ENCODE results near the gene ARID1B.

ARID1B gene

DNA sequence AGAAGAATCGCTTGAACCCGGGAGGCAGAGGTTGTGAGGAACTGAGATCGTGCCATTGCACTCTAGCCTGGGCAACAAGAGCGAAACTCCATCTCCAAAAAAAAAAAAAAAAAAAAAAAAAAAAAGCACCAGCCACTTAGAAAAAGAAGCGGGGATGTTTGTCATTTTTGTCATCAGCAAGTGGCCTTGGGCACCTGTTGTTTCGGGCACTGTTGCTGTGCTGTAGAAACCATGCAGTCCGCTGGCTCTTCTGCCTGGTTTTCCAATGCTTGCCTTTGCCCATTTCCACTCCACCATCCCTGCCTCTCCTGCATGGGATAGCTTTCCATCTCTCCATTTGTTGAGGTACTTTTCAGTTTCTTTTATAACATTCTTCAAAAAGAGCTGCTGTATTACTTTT is 129.3 kb downstream of the ARID1B start:
- no peak for DNase-seq (ENCODE audit: low spot score)

DNA sequence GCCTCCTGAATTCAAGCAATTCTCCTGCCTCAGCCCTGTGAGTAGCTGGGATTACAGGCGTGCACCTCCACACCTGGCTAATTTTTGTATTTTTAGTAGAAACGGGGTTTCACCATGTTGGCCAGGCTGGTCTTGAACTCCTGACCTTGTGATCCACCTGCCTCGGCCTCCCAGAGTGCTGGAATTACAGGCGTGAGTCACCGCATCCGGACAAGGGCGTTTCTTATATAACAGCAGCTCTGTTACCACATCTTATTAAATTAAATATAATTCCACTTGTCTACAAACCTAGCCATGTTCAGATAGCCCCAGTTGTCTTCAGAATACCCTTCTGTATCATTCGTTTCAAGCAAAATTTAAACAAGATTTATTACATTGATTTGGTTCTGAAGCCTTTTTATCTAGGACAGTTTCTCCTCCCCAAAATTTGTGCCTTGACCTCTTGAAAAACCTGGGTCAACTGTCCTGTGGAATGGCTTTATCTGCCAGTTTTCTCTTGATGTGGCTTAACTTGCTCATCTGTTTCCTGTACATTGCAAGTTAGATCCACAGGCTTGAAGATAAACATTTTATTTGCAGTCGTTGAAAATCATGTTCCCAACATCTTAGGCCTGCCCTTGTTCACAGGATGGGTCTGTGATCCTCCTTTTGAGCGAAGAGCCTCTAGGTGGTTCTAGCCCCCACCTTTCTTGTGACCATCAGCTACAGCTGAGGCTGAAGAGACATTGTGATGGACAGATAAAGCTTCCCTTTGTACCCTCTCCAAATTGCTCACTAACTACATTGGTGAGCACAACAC is 132.2 kb downstream of the ARID1B start:
- DNase-seq (ENCODE audit: low spot score): no peak

DNA sequence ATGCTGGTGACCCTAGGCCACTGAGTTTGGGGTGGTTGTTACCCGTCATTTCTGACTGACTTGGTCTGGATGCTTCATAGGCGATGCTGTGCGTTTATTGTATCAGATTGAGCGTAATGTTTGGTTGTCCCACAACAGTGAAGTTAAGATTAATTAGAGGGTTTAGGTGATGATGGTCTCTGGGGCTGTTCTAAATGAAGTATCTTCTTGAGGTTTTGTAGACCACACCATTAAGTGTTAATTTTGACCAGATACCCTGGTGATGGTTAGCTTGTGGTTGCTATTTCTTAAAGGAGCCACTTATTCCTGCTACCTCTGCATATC is 132.8 kb downstream of the ARID1B start:
- no peak for DNase-seq (ENCODE audit: low spot score)

DNA sequence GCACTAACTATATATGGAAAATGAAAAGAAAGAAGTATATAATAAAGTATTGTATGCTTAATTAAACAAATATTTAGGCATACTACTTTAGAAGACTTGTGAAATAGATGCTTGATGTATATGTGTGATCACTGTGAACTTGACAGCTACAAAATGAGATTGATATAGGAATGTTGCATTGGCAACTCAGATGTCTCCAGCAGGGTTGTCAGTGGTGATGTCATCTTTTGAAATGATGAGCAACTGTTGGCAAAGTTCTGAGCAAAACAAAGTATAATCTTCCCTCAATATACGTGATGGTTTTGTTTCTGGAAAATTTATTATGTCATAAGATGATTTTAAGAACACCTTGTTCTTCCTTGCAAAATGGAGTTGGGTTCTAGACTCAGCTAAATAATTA is 133.8 kb downstream of the ARID1B start:
- no peak for DNase-seq (ENCODE audit: low spot score)

GRCh38 chr6:156911581-156911980 is 134.4 kb downstream of the ARID1B start:
- no peak for DNase-seq (ENCODE audit: low spot score)

DNA sequence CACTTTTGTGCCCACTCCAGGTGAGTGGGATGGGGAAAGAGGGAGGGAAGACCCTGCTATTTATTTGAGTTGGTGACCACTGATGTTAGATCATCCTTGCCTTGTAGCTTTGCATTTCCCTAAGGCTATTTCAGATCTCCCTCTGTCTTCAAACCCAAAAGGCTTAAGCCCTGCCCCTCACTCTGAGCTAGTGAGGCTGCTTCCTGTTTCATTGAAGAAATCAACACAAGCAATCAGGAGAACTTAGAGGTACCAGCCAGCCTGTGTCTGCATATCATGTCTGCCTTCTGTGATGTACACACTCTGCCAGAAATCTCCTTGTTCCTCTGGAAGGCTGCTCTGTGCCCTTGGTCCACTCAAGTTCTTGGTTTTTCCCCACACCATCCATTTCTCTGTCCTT is 135.3 kb downstream of the ARID1B start:
- DNase-seq (ENCODE audit: low spot score): no peak

DNA sequence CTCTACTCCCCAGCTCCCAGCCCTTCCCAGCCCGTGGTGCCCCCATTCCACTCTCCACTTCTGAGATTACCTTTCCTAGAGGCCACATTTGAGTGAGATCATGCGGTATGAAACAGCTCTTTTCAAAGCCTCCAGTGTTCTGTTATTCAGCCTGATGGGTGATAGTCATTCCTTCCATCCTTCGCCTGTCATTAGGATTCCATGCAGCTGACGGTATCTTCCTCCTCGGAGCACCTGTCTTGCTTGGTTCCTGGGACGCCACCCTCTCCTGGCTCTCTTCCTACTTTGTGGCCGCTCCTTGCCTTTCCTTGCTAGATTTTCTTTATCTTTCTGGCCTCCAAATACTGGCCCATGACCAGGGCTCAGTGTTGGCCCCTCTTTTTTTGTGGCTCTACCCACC is 137.0 kb downstream of the ARID1B start:
- no peak for DNase-seq (ENCODE audit: low spot score)

- DNase-seq (ENCODE audit: low spot score): no peak
Measured at GRCh38 chr6:156916130-156916801, 139.1 kb downstream of the ARID1B start.

DNA sequence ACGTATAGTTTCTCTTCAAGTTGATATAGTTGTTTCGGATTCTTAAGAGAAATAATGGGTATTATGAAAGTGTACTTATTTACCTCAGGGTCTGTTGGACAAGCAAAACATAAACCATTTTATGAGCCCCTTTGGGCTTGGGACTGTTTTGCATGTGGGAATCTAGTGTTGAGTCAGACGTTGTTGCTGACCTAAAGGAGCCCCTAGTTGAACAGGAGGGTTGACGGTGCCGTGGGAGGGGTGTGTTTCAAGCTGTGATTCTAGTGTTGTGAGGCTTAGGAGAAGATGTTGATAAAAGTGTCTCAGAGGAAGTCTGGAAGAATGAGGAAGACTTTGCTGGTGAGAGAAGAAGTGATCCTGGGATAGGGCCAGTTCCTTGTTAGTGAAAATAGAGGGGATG is 140.0 kb downstream of the ARID1B start:
- no peak for DNase-seq (ENCODE audit: low spot score)

DNA sequence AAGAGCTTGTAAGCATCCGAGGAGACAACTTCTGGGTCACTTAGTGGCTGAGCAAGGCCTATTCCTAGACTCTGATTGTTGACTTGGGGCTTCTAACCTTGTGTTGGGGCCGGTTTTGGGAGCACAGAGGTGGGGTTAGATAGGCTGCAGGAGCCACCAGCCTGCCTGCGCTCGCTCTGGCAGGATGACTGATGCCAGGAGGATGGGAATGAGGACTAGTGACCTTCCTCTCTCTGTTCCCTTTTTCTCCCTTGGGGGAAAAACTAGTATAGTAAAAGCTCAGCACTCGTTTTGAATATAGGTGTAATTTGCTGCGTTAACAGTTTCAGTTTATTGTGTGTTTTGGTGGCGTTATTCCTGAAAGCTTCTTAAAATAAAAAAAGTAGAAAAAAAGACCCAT is 141.5 kb downstream of the ARID1B start:
- no peak for DNase-seq (ENCODE audit: low spot score)

DNA sequence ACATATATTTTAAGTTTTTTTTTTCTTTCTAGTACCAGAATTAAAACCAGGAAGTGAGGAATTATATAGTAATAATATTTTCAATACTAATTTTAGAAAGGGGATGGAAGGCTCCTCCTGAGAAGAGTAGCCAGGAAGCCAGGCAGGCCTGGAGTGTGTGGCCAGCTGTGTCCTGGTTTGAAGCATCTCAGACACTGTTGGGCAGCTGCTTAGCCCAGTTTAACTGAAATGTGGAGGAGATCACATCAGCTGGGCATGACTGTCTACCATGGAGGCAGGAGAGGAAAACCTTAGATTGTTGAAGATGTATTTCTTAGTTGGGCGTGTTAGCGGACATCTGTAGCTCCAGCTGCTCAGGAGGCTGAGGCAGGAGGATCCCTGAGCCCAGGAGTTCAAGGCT is 142.2 kb downstream of the ARID1B start:
- peak; percentile 11 for DNase-seq (ENCODE audit: low spot score)

- no peak for DNase-seq (ENCODE audit: low spot score)
Measured at GRCh38 chr6:156919814-156920369, 142.7 kb downstream of the ARID1B start.

GRCh38 chr6:156924246-156924645 is 147.1 kb downstream of the ARID1B start:
- DNase-seq (ENCODE audit: low spot score): no peak

DNA sequence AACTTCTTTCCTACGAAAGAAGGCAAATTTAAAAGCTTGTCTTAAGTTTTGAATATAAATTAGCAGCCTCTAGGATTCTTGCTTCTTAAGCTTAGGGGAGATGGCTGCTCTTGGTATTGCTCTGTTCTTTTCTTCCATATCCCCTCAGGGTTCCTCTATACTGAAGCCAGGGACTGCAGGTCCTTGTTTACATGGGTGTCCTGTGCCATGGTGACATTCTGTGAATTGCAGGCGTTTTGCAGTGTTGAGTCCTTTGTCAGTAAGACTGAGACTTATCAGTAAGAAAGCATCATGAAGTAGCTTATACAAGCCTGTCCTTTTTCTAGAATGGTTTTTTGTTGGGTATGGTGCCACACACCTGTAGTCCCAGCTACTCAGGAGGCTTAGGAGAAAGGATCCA is 147.8 kb downstream of the ARID1B start:
- DNase-seq (ENCODE audit: low spot score): no peak

DNA sequence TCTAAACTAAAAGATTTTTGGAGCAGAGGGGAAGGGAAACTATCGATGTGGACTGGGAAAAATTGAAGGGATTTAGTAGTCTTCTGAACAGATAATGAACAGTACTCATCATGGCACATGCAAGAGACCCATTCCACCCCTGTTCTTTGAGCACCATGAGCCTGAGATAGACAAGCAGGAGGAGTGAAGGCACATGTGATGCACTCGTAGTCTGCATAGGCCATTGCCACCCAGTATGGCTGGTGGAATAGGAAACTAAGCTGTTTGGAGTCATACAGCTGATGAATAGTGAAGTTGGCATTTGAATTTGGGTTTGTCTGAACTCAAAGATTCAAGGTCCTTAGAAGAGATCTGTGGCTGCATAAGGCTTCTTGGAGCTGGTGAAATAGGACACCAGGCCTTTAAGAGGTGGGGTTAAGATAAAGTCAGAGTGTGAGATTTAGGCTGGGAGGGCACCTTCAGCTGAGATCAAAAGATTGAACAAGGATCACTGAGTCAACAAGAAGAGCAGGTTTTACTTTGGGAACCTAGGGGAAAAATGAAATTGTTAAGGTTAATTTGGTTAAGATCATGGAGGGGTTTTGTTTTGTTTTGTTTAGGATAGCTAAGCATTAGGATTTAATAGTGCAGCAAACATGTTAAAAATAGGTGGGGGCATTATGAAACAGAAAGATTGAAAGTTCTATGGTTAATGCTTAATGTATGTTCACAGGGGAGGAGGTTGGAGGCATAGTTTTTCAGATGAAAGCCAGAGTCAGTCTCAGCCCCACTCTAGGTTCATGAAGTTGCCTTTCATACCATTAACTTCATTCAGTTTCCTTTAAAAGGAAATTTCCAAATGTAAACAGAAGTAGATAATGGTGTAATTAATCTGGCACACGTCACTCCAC is 148.8 kb downstream of the ARID1B start:
- DNase-seq (ENCODE audit: low spot score): no peak

DNA sequence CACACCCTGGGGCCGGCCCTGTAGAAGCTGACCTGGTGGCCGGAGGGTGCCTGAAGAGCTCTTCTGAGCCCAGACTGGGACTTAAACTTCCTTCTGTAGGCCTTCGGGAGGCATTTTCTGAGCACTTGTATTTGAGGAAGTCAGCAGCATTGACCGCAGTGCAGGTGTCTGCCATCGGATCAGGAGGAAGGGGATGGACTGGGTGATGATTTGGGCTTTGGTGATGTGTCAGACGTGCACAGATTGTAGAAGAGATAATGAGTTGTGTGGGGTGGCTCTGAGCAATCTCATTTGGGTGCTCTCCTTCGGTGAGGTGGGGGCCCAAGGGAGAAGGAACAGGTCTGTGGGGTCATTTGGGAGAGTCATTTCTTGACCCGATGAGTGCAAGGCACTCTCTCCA is 150.9 kb downstream of the ARID1B start:
- no peak for DNase-seq (ENCODE audit: low spot score)

DNA sequence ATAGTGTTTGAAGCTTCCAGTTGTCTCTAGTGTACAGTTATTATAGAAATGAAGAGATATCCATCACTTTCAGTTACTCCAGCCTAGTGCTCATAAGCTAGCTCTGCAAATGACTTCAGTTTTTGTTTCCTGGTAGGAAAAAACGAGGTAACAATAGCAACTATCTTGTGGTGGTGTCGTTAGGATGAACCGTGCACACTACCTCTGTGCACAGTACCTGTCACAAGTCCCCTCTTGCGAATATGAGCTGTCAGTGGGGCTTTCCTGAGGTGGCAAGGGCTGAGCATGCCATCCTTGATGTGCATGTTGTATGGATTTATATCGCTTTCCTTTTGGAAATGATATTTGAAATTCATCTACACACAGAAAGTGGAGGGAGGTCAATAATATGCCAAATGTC is 151.8 kb downstream of the ARID1B start:
- no peak for DNase-seq (ENCODE audit: low spot score)

DNA sequence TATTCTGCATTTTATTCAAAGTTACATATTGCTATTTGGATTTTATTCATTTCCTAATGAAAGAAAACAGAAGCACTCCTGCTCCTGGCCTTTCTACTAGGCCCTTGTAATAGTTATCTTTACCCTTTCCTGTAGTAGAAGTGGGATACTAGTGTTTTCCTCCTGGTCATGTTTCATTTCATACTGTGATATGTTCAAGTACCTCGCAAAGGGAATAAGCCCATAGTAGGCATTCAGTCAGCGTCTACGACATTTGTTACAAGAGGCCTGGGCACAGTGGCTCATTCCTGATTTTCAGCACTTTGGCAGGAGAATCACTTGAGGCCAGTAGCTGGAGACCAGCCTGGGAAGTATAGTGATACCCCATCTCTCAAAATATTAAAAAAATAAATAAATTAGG is 154.1 kb downstream of the ARID1B start:
- no peak for DNase-seq (ENCODE audit: low spot score)

DNA sequence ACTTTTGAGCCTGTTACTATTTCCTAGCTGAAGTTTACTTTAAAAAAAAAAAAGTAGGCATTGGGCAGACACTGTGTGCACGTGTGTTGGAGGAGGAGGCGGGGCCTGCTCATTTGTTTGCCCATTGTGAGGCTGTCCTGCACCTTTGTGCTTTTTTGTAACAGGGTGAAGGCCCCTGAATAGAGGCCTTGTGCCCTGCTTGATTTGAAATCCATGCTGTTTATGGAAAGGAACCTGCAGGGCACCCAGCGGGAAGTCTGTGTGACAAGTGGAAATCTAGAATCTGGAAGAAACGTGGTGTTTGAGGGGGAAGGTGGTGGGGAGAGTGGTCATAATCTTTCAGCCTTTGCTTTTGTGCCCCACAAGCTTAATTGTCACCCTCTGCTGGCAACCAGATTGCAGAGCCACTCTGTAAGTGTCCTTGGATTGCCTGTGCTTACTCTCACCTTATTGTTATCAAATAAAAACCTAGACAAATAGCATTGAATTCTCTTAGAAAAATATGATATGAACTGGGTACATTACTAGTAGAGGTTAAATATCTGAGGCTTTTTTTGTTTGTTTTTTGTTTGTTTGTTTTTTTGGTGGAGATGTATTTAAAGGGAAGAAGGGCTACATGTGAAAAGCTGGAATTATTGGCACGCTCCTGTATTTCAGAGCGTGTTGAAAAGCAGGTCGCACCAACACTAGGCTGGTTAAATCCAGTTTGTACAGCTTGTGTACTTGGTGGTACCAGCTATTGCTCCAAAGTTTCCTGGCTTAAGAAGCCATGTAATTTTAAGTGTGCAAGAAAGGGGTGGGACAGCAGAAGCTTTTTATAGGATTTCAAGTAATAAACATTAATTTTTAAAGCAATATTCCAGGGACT is 156.3 kb downstream of the ARID1B start:
- DNase-seq (ENCODE audit: low spot score): no peak

DNA sequence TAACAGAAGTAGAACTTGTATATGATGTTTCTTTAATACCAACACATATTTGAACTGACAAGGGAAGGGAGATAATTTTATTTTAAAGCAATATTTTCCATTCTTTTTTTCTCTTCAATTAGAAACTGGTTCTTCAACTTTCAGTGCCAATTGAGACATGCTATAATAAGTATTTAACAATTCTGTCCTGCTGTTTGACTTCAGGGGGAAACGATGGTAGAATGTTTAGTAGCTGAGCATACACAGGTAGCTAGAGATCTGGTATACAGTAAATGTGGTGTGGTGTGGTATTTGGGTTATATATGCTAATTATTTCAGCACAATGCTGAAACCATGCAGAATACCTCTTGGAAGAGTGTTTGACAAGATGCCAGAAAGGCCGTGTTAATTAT is 156.9 kb downstream of the ARID1B start:
- no peak for DNase-seq (ENCODE audit: low spot score)

DNA sequence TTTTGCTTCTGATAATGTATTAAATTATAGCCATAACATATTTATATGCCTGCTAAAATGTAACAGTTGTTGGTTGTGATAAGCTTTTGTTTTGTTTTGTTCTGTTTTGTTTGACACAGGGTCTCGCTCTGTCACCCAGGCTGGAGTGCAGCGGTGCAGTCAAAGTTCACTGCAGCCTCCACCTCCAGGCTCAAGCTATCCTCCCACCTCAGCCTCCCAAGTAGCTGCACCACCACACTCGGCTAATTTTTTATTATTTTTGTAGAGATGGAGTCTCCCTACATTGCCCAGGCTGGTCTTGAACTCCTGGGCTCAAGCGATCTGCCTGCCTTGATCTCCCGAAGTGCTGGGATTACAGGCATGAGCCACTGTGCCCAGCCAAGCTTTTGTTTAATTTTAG is 157.8 kb downstream of the ARID1B start:
- no peak for DNase-seq (ENCODE audit: low spot score)

GRCh38 chr6:156938143-156938542 is 161.0 kb downstream of the ARID1B start:
- DNase-seq (ENCODE audit: low spot score): no peak
